C4-2B (cell line): ENCODE data around the gene COL4A2.

Experiments
- ZFX ChIP-seq: fragments of 450-650 bp; IDR thresholded peaks from 2 replicates; pipeline ENCODE4 v1.6.1; 2017
- TF ChIP-seq, protein P1 (sequence below): fragments of 450-650 bp; conservative IDR thresholded peaks from 2 replicates; pipeline ENCODE4 v1.5.1; 2017; ENCODE audit warnings: mild to moderate bottlenecking

DNA sequence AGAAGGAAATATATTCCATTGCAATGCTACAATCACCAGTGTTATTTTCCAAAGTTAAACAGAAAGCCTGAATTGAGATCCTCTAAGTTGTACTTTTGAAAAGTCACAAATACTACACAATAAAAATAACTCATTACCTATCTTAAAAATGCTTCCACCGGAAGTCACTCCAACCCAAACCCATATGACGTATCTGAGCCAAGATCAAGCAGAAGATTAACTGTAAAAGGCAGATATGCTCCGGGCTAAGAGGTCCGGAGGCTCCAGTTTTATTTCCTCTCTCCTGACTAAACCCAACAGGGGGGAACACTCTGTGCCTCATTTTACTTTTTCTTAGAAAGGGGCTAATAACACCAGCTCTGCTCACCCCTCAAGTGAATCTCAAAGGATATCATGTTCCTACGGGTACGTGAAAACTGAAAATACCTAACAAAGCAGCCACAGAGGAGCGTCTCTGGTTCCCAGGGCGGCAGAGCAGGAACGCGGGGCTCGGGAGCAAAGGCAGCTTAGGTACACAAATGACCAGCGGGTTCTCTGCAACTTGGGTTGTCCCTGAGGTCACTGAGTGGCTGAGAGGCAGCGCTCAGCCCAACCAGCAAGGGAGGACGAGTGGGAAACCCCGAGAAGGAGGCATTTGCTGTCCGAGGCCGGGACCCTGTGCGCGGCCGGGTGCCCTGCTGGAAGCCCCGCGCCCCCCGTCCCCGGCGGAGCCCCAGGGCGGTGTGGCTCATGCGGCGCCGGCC lies 253.7 kb downstream of the COL4A2 start:
- TF ChIP-seq, protein P1, sequence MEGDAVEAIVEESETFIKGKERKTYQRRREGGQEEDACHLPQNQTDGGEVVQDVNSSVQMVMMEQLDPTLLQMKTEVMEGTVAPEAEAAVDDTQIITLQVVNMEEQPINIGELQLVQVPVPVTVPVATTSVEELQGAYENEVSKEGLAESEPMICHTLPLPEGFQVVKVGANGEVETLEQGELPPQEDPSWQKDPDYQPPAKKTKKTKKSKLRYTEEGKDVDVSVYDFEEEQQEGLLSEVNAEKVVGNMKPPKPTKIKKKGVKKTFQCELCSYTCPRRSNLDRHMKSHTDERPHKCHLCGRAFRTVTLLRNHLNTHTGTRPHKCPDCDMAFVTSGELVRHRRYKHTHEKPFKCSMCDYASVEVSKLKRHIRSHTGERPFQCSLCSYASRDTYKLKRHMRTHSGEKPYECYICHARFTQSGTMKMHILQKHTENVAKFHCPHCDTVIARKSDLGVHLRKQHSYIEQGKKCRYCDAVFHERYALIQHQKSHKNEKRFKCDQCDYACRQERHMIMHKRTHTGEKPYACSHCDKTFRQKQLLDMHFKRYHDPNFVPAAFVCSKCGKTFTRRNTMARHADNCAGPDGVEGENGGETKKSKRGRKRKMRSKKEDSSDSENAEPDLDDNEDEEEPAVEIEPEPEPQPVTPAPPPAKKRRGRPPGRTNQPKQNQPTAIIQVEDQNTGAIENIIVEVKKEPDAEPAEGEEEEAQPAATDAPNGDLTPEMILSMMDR: no peak
- no peak for TF ChIP-seq ZFX
